GM12872 (cell line): ENCODE results near the gene FOXN3.

ENCODE experiments used
- TF ChIP-seq, protein P1 (sequence below): IDR thresholded peaks from 3 replicates; pipeline ENCODE4 v1.5.1; 2011; ENCODE audit warnings: low read depth, mild to moderate bottlenecking, low read length, moderate library complexity; ENCODE audit not compliant: insufficient read depth

FOXN3 gene

DNA sequence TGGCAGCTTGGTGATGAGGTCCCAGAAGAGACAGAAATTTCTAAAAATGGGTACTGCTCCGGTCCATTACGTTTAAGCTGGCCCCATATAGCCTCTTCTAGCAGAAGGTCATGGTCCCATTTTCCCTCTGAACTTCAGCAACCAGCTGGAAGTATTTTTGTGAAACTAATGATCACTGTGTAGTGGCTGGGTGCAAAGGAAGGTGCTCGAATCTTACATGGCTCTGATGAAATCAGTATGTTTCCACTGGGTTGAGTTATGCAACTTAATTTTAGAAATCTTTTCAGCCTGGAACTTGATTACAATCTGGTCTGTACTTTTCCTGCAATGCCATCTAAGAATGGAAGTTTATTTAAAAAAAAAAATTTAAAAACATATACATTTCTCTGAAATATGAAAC is 228.5 kb downstream of the FOXN3 start:
- TF ChIP-seq, protein P1, sequence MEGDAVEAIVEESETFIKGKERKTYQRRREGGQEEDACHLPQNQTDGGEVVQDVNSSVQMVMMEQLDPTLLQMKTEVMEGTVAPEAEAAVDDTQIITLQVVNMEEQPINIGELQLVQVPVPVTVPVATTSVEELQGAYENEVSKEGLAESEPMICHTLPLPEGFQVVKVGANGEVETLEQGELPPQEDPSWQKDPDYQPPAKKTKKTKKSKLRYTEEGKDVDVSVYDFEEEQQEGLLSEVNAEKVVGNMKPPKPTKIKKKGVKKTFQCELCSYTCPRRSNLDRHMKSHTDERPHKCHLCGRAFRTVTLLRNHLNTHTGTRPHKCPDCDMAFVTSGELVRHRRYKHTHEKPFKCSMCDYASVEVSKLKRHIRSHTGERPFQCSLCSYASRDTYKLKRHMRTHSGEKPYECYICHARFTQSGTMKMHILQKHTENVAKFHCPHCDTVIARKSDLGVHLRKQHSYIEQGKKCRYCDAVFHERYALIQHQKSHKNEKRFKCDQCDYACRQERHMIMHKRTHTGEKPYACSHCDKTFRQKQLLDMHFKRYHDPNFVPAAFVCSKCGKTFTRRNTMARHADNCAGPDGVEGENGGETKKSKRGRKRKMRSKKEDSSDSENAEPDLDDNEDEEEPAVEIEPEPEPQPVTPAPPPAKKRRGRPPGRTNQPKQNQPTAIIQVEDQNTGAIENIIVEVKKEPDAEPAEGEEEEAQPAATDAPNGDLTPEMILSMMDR, result no peak

DNA sequence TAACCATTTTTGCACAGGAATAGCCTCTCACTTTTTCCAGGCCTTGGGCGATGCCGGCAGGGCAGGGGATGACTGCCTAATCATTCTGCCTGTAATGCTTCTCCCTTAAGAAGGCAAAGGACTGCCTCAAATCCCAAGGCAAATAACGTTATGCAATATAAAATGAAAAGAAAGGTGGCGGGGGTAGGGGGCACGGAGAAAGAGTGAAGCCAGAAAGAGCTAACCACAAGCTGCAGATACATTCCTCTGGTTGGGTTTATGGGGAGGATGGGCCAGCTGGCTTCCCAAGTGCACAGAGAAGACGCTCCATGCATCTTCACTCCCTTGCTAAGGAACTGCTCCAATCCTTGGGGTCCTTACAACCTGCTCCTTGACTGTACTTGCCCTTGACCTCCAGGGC is 229.5 kb downstream of the FOXN3 start:
- TF ChIP-seq, protein P1, result no peak

DNA sequence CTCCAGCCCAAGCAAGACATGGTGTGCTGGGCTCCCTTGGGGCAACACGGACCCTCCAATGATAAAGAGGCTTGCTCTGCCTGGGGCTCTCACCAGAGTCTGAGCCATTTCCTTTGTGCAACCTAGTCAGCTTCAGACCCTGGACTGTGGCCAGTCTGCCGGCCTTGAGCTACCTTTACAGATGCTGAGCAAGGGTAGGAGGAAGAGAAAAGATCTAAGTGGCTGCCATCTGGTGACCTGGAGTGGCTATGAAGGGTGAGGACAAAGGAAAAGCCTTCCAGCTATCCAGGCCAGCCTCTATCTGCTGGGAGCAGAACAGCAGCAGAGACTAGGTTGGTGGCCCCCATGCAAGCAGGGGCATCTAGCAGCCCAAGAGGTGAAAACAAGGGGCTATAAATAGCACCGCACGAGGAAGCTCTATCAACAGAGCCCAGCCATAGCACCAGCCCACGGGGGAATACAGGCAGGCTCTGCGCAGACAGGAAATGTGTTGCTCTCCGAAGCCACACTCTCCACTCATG is 230.1 kb downstream of the FOXN3 start:
- TF ChIP-seq, protein P1, result no peak

DNA sequence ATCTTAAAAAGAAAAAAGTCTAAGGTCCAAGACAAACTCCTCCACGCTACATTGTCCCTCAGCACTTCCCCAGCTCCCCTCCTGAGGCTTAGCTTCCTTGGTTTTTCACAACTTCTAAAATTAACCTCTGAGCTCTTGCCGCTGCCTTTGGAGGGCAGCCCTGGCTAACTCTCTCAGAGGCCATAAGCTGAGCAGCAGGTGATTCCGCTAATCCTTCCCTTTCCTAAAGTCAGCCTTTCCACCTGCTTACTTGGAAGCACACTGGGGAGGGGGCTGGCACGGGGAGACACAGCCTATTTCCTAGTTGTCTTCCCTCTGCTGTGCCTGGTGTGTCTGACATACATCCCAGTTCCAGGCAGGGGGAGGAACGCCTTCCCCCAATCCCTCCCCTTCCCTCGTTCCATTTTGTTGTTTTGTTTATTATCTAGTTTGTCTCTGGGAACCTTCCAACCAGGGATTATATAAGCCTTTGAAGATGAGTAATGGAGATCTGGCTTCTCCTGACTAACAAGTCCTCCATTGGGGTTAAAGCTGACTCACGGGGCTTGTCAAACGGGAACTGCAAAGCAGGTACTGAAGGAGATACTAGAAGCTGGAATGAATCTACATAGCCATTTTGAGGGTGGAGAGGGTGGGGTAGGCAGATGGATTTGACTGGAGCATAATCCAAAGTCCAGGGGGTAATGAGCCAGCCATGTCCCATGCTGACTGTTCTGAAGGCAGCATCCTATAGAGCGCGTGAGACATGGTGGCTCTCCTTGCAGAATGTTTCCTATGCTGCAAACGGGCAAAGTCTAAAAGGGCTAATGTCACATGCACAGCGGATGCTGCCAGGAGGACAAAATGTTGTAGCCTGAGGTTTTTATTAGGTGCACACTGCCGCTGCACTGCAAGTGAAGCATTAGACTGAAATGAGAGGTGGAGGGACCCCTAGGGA is 230.8 kb downstream of the FOXN3 start:
- TF ChIP-seq, protein P1, result no peak

GRCh38 chr14:89184952-89185351 is 232.1 kb downstream of the FOXN3 start:
- TF ChIP-seq, protein P1, result no peak

- TF ChIP-seq, protein P1, result no peak
Measured at GRCh38 chr14:89182326-89182725, 234.7 kb downstream of the FOXN3 start.

- TF ChIP-seq, protein P1, result no peak
Measured at GRCh38 chr14:89180546-89180945, 236.5 kb downstream of the FOXN3 start.
